GM18907 (cell line): ENCODE data around the gene LCE1D.

ENCODE experiments used
- ATAC-seq: cut with Tn5 transposase; IDR thresholded peaks from one replicate; pipeline ENCODE4 v1.9.1; 2021; ENCODE audit warnings: mild to moderate bottlenecking, moderate library complexity; ENCODE audit not compliant: unreplicated experiment

The LCE1D gene

GRCh38 chr1:152811671-152812070 lies 15.2 kb downstream of the LCE1D start, which contains the start of gene LCE1B:
TSS of gene LCE1B (plus strand) at chr1:152811971. CDS start at chr1:152812447, 476 bp downstream.
- no peak for ATAC-seq

GRCh38 chr1:152817309-152817708 lies 20.8 kb downstream of the LCE1D start:
- ATAC-seq = no peak

GRCh38 chr1:152823294-152823693 lies 26.8 kb downstream of the LCE1D start:
- ATAC-seq = no peak

DNA sequence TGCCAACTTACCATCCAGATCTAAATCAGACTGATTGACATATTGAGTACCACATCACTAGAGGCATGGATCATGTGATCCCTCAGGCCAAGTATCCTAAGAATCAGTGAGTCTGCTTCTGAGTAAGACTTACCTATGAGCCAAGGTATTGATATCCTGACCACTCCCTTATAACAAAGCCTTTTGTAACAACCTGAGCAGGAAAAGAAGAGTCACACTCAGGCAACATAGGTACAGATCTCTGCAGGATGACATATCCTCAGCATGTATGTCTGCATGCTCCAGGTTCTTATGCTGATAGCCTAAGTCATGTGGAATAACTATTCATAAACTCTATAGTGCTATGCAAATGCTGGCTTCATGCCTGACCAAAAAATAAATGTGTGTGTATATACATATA lies 28.4 kb downstream of the LCE1D start:
- ATAC-seq = no peak

- no peak for ATAC-seq
These were observed 30.7 kb downstream of the LCE1D start, which contains the start of gene LCE1A for GRCh38 chr1:152827173-152827572. TSS of gene LCE1A (plus strand) at chr1:152827473. CDS start at chr1:152827473, 0 bp downstream.

- no peak for ATAC-seq
These were observed 40.3 kb downstream of the LCE1D start for GRCh38 chr1:152836870-152837269.

- no peak for ATAC-seq
These were observed 46.0 kb downstream of the LCE1D start, which contains the start of gene LCE6A for GRCh38 chr1:152842556-152842955. TSS of gene LCE6A (plus strand) at chr1:152842856. CDS start at chr1:152843521, 665 bp downstream.
